ENCODE measurements around the gene ZFPM1.
"Not testable (repeated sequence)": the region's sequence is repeated elsewhere in the genome, so short reads cannot be mapped to it uniquely, and the experiment has no call there.

Gene ZFPM1

GRCh38 chr16:88483392-88483641, 30.2 kb downstream of the ZFPM1 start:
- no peak for DNase-seq

- no peak for DNase-seq
Observed at GRCh38 chr16:88484505-88485365, 31.7 kb downstream of the ZFPM1 start.

- DNase-seq = not testable (repeated sequence)
Observed at GRCh38 chr16:88485366-88485741, 32.3 kb downstream of the ZFPM1 start.

GRCh38 chr16:88486398-88487123, 33.5 kb downstream of the ZFPM1 start:
- no peak for DNase-seq

DNA sequence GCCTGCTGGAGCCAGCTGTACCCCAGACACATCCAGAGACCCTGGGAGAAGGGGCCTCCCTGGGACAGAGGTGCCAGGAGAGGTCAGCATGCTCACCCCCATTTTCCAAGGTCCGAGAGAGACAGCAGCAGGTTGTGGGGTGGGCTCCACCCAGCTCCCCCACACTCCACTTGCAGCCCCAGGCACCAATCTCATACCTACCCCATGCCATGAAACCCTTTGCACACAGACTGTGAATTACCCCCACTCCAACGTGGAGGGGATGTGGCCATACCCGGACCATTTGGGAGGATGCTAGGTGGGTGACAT, 34.0 kb downstream of the ZFPM1 start:
- no peak for DNase-seq

DNA sequence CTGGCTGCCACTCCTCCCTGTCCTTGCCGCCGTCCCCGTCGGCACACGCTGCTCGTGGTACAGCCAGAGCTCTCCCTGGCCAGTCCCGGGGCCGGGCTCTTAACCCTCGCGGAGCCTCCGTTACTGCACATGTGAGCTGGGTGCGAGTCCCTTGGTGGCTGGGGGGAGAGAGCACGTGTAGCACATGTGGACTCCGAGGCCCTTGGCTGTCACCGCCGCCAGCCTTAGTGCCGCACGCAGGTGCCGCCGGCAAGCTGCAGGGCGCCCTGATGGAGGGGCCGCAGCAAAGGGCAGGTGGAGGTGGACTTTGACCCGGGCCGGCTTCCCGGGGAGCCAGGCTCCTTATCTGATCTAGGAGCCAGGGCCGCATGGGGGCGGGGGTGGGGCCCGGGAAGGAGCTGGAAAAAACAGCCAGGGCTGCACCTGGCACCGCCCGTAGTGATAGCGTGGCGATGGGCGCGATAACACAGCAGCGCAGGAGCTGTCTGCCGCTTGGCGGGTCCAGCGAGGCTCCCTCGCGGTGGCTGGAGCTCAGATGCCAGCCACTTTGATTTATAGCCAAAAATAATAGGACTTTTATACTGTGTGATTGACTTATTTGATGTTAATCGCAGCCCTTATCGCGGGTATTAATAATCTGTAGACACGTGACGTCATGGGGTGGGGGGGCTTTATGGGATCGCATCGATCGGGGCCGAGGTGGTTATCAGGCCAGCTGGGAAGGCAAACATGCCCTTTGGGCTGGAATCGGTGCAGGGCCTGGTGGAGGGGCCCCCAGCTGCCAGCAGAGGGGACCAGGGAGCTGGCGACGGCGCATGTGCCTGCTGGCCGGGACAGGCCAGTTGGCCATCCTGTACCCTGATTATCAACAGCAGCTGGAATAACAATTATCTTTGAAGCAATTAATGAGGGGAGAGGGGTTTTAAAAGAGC, 35.1 kb downstream of the ZFPM1 start:
- no peak for DNase-seq

DNA sequence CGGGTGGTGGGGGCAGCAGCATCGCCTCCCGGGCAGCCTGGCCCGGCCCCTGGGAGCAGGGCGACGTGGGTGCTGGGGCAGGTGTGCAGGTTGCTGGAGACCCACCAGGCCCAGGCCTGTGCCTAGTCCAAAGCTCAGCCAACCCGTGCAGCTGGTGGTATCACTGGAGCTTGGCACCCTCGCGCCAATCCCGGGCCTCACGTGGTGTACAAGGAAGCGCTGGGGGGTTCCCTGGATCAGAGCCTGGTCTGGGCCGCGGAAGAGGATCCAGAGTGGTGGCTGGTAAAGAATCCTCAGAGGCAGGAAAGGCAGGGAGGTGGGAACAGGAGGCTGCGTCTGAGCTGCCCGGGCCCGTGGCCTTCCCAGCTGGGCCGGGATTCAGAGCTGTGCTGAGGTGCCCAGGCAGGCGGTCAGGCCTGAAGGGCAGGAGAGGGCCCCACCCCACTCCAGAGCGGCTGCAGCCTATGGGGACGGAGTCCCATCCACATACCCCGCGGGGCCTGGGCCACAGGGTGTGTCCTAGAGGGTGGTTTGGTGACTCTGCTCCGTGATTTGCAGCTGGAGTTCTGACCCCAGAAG, 36.2 kb downstream of the ZFPM1 start:
- no peak for DNase-seq

- no peak for DNase-seq
Observed at GRCh38 chr16:88491001-88491559, 38.0 kb downstream of the ZFPM1 start.

GRCh38 chr16:88491560-88492310, 38.7 kb downstream of the ZFPM1 start:
- DNase-seq = no peak

DNA sequence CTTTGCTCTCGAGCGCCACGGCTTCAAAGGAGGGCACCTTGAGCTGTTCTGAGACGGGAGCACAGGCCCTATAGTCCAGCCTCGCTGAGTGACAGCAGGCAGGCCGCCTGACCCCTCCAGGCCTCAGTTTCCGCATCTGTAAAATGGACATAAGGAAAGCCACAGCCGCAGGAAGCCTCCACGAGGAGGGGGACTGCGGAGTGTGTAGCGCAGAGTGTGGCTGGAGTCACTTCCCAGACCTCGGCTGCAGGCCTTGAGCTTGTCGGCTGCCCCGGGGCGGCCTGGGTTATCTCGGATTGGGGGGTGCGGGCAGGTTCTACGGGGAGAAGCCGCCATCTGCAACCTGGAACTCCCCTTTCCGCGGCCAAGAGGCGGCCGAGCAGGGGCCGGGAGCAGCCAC, 40.8 kb downstream of the ZFPM1 start:
- no peak for DNase-seq

DNA sequence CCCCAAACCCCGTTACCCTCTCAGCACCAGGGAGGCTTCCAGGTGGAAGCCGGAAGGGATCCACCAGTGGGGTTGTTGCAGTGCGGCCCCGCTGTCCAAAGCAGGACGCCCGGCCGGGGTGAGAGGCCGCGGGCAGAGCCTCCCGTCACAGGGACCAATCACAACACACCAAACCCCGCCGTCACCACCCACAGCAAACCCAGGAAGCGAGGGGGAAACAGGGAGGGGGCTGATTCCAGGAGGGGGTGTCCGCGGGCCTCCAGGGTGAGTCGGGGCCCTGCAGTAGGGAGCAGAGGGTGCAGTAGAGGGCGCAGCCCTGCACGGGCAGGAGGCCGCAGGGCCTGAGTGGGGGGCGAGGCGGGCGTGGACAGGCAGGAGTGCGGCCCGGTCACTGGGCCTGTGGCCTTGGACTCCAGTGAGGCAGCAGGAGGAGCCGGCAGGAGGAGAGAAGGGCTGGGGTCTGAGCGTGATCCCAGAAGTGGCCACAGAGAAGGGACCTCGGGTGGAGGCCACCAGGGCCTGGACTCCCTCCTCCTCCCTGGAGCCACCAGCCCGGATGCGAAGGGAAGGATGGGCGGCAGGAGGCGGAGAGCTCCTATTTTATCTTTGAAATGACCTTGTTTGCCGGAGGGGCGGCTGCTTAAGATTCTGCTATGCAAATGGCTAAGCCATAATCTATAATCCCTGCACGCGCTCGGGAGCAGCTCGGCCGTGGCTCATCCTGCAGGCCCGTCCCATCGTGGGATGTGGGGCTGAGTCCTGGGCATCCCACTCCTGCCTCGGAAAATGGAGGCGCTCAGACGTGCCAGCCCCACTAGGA, 41.5 kb downstream of the ZFPM1 start:
- DNase-seq = no peak

DNA sequence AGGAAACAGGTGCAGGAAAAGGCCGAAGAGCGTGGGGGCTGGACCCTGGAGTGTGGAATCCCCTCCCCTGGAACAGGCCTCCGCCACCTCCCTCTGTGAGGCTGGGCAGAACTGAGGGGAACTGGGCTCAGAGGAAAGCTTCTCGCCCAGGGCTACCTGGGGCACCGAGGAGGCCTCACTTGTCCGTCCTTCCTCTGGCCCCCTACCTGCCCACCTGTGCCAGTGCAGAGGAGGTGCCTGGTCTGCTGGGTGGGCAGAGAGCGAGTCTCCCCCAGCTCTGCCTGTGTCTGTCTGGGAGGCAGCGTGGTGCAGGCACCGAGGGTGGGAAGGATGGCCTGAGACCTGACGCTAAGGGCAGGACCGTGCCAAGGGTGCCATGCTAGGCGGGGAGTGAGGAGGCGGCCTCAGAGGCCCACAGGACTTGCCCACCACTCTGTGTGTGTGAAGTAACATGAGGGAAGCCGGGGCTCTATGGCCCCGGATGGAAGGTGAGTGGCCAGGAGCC, 42.2 kb downstream of the ZFPM1 start:
- no peak for DNase-seq

DNA sequence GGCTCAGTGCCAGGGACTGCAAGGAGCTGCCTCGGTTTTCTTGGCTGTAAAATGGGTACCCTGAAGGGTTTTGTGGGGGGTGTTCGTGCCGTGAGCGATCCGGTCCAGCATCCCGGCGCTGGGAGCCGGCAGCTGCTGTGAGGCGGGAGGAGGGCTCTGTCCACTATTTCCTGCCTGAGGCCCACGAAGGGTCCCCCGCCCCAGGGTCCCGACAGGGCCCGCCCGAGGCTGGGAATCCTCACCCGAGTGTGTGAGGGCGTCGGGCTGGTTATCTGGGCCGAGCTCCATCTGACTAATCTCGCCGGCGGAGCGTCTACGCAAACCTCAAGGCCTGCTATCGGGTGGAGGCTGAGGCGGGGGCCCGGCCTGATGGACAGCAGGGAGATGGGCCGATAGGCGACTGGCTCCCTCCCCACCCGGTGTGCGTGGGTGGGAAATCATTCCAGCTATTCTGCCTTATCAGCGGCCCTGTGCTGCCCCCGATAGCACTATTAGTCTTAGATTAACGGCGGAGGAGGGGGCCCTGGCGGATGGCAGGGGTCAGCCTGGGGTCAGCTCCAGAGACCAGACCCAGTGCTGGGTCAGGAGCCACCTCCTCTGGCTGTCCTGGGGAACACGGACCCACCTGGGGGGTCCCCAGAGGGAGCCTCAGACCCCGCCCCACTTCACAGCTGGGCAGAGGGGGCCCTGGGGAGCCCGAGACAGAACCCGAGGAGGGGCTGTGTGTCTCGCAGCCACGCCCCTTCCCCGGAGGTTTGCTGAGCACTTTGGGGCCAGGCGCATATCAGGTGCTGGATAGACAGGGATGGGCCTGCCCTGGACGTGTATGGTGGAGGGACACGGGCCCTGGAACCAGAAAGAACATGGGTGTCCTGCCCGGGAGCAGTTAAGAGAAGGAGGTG, 44.7 kb downstream of the ZFPM1 start:
- no peak for DNase-seq

- no peak for DNase-seq
Observed at GRCh38 chr16:88498576-88499208, 45.6 kb downstream of the ZFPM1 start.

GRCh38 chr16:88499292-88499691, 46.2 kb downstream of the ZFPM1 start:
- no peak for DNase-seq

DNA sequence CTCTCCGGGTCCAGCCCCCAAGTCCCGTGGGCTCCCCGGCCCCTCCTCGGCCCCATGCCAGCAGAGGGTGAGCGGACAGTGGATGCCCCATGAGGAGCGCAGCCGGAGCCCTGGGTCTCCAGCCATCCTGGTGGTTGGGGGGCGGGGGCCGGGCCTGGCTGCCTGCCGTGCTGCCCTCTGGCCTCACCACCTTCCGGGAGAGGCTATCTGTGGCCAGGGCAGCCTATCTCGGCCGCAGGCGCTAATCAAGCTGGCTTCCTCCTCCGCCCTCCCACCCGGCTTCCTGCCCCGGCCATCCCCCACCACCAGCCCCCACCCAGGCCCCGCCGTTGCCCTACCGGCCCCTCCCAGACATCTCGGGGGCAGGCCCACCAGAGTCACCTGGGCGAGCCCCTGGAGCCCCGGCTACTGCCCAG, 46.8 kb downstream of the ZFPM1 start:
- no peak for DNase-seq

DNA sequence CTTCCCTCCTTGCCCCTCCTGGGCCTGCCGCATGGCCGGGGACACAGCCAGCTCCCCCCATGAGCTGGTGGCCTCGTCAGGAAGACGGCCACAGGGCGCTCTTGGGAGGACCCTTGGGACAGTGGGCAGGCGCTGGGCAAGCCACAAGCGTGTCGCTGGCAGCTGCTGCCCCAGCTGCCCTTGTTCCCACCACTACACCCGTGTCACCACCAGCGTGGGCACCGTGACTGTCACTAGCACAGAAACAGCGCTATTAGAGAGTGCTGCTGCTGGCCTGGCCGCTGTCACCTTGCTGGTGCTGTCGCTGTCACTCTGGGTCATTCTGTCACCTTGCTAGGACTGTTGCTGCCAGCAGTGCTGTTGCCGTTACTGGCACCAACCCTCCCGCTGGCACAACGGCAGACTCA, 47.2 kb downstream of the ZFPM1 start:
- no peak for DNase-seq

GRCh38 chr16:88502371-88502770, 49.3 kb downstream of the ZFPM1 start:
- no peak for DNase-seq

GRCh38 chr16:88502776-88503280, 49.7 kb downstream of the ZFPM1 start:
- DNase-seq = no peak
